Right lobe of liver (tissue), 6 donors: ENCODE measurements around the gene ISG15. TPM values are rescaled to one million over a fixed set of nuclear protein-coding genes. Genes with fewer than 3 reads are reported as not detected.
A peak's percentile ranks its signal among the peaks of the same experiment; 100 is the strongest.

ENCODE experiments used
- ATAC-seq, 4 donors: fragments of 200-7000 bp; cut with Tn5 transposase; one replicate each; pipeline ENCODE4 v1.9.1; 2020; ENCODE audit warnings: mild to moderate bottlenecking in 4 of 4, moderate library complexity in 4 of 4
- DNase-seq, 3 donors: peaks; one replicate each; pipeline ENCODE4 v3.0.0-alpha.2; 2020
- H3K27ac ChIP-seq, 3 donors: fragments of 200-600 bp; one replicate each; pipeline ENCODE4 v1.8.0; 2022
- H3K27me3 ChIP-seq, 2 donors: fragments of 200-600 bp; one replicate each; pipeline ENCODE4 v1.8.0; 2022
- H3K36me3 ChIP-seq, 4 donors: fragments of 200-600 bp; sonication (generic) in 1 of 4; one replicate each; pipeline versions ENCODE4 v1.5.1 to v1.8.0; 2017 to 2022; ENCODE audit warnings: control low read depth in 1 of 4
- H3K4me1 ChIP-seq, 4 donors: fragments of 200-600 bp; sonication (generic) in 1 of 4; one replicate each; pipeline versions ENCODE4 v1.5.1 to v1.8.0; 2017 to 2022; ENCODE audit warnings: control low read depth in 1 of 4
- H3K4me3 ChIP-seq, 3 donors: fragments of 200-600 bp; one replicate each; pipeline ENCODE4 v1.8.0; 2022
- H3K9me3 ChIP-seq, 4 donors: fragments of 200-600 bp; sonication (generic) in 1 of 4; one replicate each; pipeline versions ENCODE4 v1.5.1 to v1.8.0; 2017 to 2022; ENCODE audit warnings: control low read depth in 1 of 4
- POLR2A ChIP-seq: fragments of 450-650 bp; IDR thresholded peaks from one replicate; pipeline ENCODE4 v1.6.1; 2017; ENCODE audit warnings: antibody characterized with exemption, mild to moderate bottlenecking
- WGBS: methylation state at CpG from one replicate; pipeline ENCODE4 v1.1.6; 2018; ENCODE audit warnings: low coverage, low lambda C conversion rate; ENCODE audit not compliant: insufficient coverage; ENCODE audit errors: missing lambda C conversion rate; 5-methylcytosine and 5-hydroxymethylcytosine counted together
- intact Hi-C, 2 donors: fragments of 100-400 bp; cut with DNase I; formaldehyde crosslinking; loops; one replicate each; pipeline versions ENCODE4 v1.11.2 to v1.14.1; 2022
- total RNA-seq, 6 experiments: library from RNA; depleted of rRNA in 2 of 6; stranded (reverse); fragments of >200 nt in 2 of 6; fragmentation: NEBNext Ultra II Directional in 3 of 6; extraction: Animal tissue kit (Norgen Biotek cat#: 25700) in 3 of 6; gene quantifications; one replicate each; pipeline versions ENCODE4 v1.1.0 to v1.2.4, GENCODE V29; 2016 to 2023
- TF ChIP-seq, protein P1 (sequence below), 4 donors: fragments of 200-600 bp in 3 of 4; fragments of 450-650 bp in 1 of 4; IDR thresholded peaks; one replicate each; pipeline versions ENCODE4 v1.5.1 to v1.8.0; 2016 to 2022; ENCODE audit warnings: antibody characterized with exemption in 4 of 4, mild to moderate bottlenecking in 2 of 4
- donor health status: DM: no; HTN: yes; CAD: no.
- donor health status: DM: no; HTN: no; CAD: no.
- donor health status: DM: no; HTN: no; CAD: no.
- donor health status: DM: no; HTN: yes; CAD: no.
- donor health status: DM: no; HTN: yes; CAD: no.

ISG15 gene
- total RNA-seq, 6 experiments from 2014 or later: 16.3 to 98.7 (median 26.4) TPM

DNA sequence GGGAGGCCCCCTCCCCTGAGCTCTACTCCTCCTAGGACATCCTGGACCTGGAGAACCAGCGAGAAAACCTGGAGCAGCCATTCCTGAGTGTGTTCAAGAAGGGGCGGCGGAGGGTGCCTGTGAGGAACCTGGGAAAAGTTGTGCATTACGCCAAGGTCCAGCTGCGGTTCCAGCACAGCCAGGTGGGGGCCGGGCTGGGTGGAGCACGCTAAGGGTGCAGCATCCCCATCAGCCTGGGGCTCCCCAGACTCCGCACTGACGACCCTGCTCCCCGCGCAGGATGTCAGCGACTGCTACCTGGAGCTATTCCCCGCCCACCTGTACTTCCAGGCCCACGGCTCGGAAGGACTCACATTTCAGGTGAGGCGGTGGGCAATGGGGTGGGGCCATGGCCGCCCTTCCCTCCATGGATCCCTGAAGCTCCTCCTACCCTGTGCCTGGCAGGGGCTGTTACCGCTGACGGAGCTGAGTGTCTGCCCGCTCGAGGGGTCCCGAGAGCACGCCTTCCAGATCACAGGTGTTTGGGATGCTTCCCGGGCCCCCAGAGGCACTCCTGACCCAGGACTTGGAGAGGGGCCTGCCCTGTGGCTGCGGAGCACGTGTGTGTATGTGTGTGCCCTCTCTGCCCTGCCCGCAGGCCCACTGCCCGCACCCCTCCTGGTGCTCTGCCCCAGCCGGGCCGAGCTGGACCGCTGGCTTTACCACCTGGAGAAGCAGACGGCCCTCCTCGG, 42.9 kb upstream of the ISG15 start:
- intact Hi-C loops: no loop called here

DNA sequence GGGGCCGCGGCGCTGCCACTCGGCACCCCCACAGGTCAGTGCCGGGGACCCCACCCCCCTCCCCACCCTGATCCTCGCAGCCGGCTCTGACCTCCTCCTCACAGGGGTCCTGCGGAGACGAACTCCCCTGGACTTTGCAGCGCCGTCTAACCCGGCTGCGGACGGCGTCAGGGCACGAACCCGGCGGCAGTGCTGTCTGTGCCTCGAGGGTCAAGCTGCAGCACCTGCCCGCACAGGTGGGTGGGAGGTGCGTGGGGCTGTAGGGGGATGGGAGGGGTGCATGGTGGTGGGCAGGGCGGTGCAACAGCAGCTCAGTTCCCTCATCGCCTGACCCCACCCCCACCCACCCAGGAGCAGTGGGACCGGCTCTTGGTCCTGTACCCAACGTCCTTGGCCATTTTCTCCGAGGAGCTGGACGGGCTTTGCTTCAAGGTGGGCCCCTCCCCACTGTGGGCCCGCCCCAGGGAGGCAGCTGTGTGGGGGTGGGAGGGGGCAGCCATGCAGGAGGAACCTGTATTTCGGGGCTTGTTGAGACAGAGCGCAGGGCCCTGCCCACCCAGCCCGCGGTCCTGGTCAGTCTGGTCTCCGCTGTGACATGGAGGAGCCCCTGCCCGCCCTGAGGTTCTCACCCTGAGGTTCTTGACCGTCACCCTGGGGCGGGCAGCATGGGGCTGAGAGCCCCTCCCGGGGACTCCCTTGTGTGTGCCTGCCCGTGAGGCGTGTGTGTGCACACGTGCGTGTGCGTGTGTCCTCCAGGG, 42.1 kb upstream of the ISG15 start:
- no peak for TF ChIP-seq POLR2A
- TF ChIP-seq, protein P1, sequence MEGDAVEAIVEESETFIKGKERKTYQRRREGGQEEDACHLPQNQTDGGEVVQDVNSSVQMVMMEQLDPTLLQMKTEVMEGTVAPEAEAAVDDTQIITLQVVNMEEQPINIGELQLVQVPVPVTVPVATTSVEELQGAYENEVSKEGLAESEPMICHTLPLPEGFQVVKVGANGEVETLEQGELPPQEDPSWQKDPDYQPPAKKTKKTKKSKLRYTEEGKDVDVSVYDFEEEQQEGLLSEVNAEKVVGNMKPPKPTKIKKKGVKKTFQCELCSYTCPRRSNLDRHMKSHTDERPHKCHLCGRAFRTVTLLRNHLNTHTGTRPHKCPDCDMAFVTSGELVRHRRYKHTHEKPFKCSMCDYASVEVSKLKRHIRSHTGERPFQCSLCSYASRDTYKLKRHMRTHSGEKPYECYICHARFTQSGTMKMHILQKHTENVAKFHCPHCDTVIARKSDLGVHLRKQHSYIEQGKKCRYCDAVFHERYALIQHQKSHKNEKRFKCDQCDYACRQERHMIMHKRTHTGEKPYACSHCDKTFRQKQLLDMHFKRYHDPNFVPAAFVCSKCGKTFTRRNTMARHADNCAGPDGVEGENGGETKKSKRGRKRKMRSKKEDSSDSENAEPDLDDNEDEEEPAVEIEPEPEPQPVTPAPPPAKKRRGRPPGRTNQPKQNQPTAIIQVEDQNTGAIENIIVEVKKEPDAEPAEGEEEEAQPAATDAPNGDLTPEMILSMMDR (IDR thresholded peaks at IDR 0.05): no peak
- H3K27me3 ChIP-seq: peaks cover 0 to 12% of the 10 kb centered on the region in 2 donors
- H3K36me3 ChIP-seq: no peaks in the 10 kb centered on the region
- H3K9me3 ChIP-seq: no peaks in the 10 kb centered on the region
- whole genome bisulfite sequencing: no CpG with 5 or more reads among the region's 42 CpGs
- H3K4me3 ChIP-seq: no peak overlapping the region
- ATAC-seq: no peak
- DNase-seq: peak in 1 of 3 donors; percentile 14
- no peak overlapping the region for H3K27ac ChIP-seq
- H3K4me1 ChIP-seq: peaks cover 0 to 8% (median 2%) of the 10 kb centered on the region in 4 donors
- intact Hi-C loops: no loop called here

More for the DNA sequence above, 42.9 kb upstream of the ISG15 start:
- Histone ChIP-seq H3K9me3 (no peaks in the 10 kb centered on the region), H3K4me1 (peaks cover 0 to 8% (median 2%) of the 10 kb centered on the region in 4 donors), H3K27me3 (peaks cover 0 to 12% of the 10 kb centered on the region in 2 donors), H3K4me3 (no peak overlapping the region), H3K36me3 (no peaks in the 10 kb centered on the region), H3K27ac (no peak overlapping the region)
- DNase-seq (no peak), ATAC-seq (no peak)
- 20% methylated on average over 3 of the region's 33 CpGs for WGBS
- TF ChIP-seq, protein P1 (IDR thresholded peaks at IDR 0.05): no peak
- no peak for TF ChIP-seq POLR2A

DNA sequence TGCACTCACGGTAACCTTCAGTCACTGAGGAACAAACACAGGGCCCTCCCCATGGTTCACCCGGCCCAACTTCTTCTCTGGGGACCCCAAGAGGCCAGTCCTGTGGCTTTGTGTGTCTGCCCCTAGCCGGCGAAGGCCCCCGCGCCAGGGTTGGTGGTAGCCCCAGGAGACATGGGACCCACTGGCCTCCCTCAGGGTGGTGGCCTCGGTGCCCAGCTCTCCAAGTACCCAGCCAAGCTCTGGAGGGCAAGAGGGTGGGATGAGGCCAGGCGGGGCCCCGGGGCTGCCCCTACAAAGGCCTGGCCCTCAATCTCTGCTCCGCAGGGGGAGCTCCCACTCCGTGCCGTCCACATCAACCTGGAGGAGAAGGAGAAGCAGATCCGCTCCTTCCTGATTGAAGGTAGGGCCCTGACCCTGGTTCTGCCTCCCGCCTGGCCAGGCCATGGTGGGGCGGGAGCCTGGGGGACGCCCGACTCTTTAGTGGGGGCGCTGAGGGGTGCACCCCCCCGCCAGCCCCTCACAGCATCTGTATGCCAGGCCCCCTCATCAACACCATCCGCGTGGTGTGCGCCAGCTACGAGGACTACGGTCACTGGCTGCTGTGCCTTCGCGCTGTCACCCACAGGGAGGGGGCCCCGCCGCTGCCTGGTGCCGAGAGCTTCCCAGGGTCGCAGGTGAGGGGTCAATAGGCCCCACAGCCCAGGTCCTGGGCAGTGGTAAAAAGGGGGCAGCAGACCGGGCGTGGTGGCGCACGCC, 41.4 kb upstream of the ISG15 start:
- Histone ChIP-seq H3K9me3 (no peaks in the 10 kb centered on the region), H3K4me1 (peaks cover 0 to 6% (median 2%) of the 10 kb centered on the region in 4 donors), H3K36me3 (no peaks in the 10 kb centered on the region), H3K4me3 (no peak overlapping the region), H3K27me3 (peaks cover 0 to 12% of the 10 kb centered on the region in 2 donors), H3K27ac (no peak overlapping the region)
- TF ChIP-seq, protein P1 (IDR thresholded peaks at IDR 0.05): no peak
- TF ChIP-seq POLR2A: no peak
- intact Hi-C loops: no loop called here
- WGBS: 77% methylated on average over 8 of the region's 34 CpGs
- DNase-seq: peak in 1 of 3 donors; percentile 16
- no peak for ATAC-seq

DNA sequence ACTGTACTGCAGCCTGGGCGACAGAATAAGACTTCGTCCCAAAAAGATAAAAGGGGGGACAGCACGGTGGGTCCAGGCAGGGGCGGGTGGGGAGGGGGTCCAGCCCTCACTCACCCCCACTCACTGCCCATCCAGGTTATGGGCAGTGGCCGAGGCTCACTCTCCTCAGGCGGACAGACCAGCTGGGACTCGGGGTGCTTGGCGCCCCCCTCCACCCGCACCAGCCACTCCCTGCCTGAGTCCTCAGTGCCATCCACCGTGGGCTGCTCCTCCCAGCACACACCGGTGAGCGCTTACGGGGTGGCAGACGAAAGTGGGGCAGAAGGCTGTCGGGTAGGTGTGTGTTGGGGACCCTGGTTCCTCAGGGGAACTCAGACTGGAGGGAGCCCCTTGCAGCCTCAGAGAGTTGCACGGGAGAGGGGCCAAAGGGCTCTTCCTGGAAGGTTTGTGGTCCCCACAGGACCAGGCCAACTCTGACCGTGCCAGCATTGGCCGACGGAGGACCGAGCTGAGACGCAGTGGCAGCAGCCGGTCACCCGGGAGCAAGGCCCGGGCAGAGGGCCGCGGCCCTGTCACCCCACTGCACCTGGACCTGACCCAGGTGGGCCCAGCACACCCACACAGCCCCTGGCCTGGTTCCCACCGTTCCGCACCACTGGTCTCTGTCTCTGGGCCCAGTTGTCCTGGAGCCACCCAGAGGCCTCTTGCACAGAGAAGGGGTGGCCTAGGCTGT, 40.4 kb upstream of the ISG15 start:
- TF ChIP-seq, protein P1 (IDR thresholded peaks at IDR 0.05): no peak
- no peak for TF ChIP-seq POLR2A
- Histone ChIP-seq H3K9me3 (no peaks in the 10 kb centered on the region), H3K36me3 (no peaks in the 10 kb centered on the region), H3K4me3 (no peak overlapping the region), H3K27ac (no peak overlapping the region), H3K27me3 (peaks cover 0 to 12% of the 10 kb centered on the region in 2 donors), H3K4me1 (peaks cover 0 to 6% (median 0%) of the 10 kb centered on the region in 4 donors)
- 81% methylated on average over 5 of the region's 28 CpGs for WGBS
- ATAC-seq: no peak
- intact Hi-C loops: no loop called here
- DNase-seq: peak in 2 of 3 donors; percentile 19 to 43
